T-helper 1 cell (primary cell): Measurements from ENCODE around the gene PATL1.
"Not testable (repeated sequence)": the region's sequence is repeated elsewhere in the genome, so short reads cannot be mapped to it uniquely, and the experiment has no call there.

Experiments
- DNase-seq, 5 donors: peaks; one replicate each; pipeline ENCODE4 v3.0.0-alpha.2; 2012 to 2020
- total RNA-seq, 4 donors: gene quantifications; one replicate each; lab custom pipeline; 2026; lab: John Stamatoyannopoulos, UW

The PATL1 gene, protein sequence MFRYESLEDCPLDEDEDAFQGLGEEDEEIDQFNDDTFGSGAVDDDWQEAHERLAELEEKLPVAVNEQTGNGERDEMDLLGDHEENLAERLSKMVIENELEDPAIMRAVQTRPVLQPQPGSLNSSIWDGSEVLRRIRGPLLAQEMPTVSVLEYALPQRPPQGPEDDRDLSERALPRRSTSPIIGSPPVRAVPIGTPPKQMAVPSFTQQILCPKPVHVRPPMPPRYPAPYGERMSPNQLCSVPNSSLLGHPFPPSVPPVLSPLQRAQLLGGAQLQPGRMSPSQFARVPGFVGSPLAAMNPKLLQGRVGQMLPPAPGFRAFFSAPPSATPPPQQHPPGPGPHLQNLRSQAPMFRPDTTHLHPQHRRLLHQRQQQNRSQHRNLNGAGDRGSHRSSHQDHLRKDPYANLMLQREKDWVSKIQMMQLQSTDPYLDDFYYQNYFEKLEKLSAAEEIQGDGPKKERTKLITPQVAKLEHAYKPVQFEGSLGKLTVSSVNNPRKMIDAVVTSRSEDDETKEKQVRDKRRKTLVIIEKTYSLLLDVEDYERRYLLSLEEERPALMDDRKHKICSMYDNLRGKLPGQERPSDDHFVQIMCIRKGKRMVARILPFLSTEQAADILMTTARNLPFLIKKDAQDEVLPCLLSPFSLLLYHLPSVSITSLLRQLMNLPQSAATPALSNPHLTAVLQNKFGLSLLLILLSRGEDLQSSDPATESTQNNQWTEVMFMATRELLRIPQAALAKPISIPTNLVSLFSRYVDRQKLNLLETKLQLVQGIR
- total RNA-seq = 49.3 to 60.2 (median 53.3) reads per million in 4 donors

DNA sequence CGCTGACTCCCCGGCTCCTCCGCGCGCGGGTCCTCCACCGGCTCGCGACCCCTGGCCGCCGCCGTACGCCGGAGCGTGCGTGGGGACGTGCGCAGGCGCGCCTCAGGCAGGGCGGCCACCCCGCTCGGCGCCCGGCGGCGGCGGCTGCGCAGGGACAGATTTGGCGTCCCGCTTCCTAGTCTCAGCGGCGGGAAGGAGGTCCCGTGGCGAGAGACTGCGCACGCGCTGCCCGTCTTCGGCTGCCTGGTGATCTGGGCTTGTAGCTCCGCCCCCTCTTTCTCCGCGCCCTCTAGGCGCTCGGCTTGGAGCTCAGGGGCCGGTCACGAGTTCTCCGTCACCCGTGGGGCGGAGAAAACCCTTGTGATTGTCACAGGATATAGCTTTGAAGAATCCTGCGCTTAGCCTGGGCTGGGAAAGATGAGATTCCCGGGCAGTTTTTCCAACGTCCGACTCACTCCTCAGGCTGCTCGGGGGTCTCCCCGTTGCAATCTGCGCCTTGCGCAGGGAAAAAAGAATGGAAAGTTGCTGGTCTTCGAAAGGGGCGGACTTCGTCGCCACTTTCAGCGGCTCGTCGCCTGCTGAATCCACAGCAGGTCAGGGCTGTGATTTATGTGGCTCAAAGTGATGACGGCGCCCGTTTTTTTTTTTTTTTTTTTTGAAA is at the start of gene PATL1:
TSS of gene PATL1 (minus strand) at position 88 of the 661 bp plus-strand sequence. CDS start 142 bp downstream, outside the sequence.
- peak; percentile 98 to 100 (median 99) for DNase-seq

DNA sequence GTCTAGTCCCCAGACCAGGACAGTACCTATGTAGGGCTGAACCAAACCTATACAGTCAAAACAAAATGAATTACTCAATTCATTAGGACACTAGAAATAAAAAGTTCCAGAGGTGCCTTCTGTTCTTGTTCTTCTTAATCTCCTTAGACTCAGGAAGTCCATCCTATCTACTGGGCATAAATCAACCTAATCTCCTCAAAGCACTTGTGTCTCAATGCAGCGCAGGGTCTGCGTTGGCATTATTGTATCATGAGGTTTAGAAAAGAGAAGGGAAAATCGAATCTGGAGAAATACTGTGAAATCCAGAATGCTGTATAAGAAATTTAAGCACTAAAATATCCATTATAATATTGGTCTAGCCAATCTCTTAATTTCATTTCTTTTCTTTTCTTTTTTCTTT is 47.2 kb upstream of the PATL1 start:
- no peak for DNase-seq

GRCh38 chr11:59713745-59714144 is 44.9 kb upstream of the PATL1 start, which contains the start of gene OR10V1:
TSS of gene OR10V1 (minus strand) at chr11:59713845. CDS start at chr11:59713845, 0 bp downstream.
- no peak for DNase-seq

DNA sequence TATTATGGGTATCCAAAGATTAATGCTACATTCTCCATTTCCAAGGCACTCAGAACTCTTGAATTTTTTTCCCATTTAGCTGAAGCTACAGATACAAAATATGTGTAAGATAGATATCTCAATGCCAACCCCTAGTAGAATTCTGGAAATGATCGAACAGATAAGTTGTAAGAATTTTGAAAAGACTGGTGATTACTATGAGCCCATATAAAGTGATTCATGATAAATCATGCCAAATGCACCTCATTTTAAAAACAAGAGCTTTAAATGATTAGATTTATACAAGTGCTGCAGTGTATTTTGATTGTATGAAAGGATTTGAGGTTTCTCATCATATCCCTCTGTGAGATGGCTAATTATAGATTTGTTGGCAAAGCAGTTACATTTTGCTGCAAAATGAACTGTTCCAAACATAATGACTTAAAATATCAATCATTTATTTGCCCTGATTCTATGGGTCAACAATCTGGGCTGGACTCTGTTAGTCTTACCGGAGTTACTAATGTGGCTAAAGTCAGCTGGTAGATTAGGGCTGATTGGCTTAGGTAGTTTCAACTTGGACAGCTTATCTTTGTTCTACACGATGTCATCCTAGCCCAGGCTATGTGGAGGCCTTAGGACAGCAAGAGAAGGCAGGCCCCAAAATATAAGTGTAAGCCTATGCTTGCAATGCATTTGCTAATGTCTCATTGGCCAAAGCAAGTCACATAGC is 41.5 kb upstream of the PATL1 start:
- DNase-seq = no peak

DNA sequence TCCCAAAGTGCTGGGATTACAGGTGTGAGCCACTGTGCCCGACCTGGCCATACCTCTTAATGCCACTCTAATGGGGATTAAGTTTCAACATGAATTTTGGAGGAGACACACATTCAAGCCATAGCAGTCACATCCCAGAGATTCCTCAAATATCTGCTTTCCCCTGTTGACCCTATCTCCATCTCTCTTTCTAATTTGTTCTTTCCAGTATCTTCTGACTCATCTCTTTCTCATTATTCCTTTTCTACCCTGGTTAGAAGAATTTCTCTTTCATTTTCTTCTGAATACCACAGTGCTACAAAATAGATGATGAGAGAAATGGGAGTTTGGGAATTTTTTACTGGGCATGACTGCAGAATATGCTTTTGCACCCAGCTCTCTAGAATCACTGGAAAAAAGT is 39.7 kb upstream of the PATL1 start:
- no peak for DNase-seq

DNA sequence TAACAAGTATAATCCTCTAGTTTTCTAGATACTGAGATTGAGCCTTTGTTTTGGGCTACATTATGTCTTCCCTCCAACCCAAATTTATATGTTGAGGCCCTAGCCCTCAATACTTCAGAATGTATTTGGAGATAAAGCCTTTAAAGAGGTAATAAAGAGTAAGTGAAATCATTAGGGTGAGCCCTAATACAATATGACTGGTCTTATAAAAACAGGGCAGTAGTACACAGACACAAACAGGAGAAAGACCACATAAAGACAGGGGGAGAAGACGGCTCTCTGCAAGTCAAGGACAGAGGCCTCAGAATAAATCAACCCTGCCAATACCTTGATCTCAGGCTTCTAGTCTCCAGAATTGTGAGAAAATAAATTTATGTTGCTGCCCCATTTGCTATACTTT is 38.5 kb upstream of the PATL1 start:
- DNase-seq = no peak

- no peak for DNase-seq
Measured at GRCh38 chr11:59706518-59707285, 37.9 kb upstream of the PATL1 start.

GRCh38 chr11:59705294-59705693 is 36.5 kb upstream of the PATL1 start:
- DNase-seq = no peak

GRCh38 chr11:59703515-59703914 is 34.7 kb upstream of the PATL1 start:
- not testable (repeated sequence) for DNase-seq

- DNase-seq = not testable (repeated sequence)
Measured at GRCh38 chr11:59700157-59700556, 31.3 kb upstream of the PATL1 start.

GRCh38 chr11:59698506-59698905 is 29.7 kb upstream of the PATL1 start:
- no peak for DNase-seq

DNA sequence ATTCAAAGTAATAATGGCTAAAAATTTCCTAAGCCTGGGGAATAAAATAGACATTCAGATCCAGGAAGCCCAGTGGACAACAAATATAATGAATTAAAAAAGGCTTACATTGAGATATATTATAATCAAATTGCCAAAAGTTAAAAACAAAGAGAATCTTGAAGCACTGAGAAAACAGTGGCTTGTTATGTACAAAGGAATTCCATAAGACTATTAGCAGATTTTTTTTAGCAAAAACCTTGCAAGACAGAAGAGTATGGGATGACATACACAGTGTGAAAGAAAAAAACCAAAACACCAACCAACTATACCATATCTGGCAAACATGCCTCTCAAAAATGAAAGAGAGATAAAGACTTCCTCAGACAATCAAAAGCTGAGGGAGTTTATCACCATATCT is 24.1 kb upstream of the PATL1 start:
- DNase-seq = no peak

DNA sequence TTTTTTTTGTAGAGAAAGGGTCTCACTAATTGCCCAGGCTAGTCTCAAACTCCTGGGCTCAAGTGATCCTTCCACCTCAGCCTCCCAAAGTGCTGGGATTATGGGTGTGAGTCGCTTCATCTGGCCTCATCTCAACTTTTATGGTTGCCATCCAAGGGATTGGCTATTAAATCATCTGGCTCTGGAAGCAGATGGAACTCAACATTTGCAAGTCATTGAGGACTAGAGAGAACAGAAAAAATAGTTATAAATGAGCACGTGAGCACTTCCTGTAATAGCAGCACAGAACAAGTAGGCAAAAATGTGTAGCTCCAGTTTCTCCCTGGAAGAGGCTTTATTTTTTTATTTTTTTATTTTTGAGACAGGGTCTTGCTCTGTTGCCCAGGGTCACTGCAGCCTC is 22.3 kb upstream of the PATL1 start:
- no peak for DNase-seq

- no peak for DNase-seq
Measured at GRCh38 chr11:59689015-59689414, 20.2 kb upstream of the PATL1 start.

- not testable (repeated sequence) for DNase-seq
Measured at GRCh38 chr11:59681260-59681725, 12.5 kb upstream of the PATL1 start.

GRCh38 chr11:59680287-59681154 is 11.7 kb upstream of the PATL1 start:
- peak; percentile 18 to 61 (median 33) for DNase-seq

- DNase-seq = no peak
Measured at GRCh38 chr11:59679347-59679746, 10.5 kb upstream of the PATL1 start.

GRCh38 chr11:59678813-59679165 is 10.0 kb upstream of the PATL1 start:
- DNase-seq = no peak

GRCh38 chr11:59678118-59678812 is 9.4 kb upstream of the PATL1 start:
- DNase-seq = no peak

DNA sequence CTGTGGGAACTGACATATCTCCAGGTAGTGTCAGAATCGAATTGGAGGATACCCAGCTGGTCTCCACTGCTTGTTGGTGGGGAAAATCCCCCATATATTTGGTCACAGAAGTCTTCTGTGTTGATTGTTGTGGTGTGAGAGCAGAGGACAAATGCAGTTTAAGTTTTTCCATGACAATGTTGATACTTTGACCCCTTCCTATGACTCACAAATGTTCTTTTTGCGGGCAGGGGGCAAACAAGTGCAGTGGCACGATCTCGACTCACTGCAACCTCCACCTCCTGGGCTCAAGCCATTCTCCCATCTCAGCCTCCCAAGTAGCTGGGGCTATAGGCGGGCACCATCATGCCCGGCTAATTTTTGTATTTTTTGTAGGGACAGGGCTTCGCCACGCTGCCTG is 7.4 kb upstream of the PATL1 start:
- DNase-seq = no peak
